ENCODE measurements around the gene ZSCAN5C. TPM values are rescaled to one million over a fixed set of nuclear protein-coding genes. Genes with fewer than 3 reads are reported as not detected.
"Not testable (repeated sequence)": the region's sequence is repeated elsewhere in the genome, so short reads cannot be mapped to it uniquely, and the experiment has no call there.

Gene ZSCAN5C
- total and polyA plus RNA-seq, 2 experiments from 2014 or later: not detected

GRCh38 chr19:56223481-56223880 is 21.4 kb downstream of the ZSCAN5C start:
- no peaks in the 10 kb centered on the region for H3K27me3 ChIP-seq
- no peaks in the 10 kb centered on the region for H3K4me1 ChIP-seq (ENCODE audit: low read depth)
- TF ChIP-seq, protein P1, sequence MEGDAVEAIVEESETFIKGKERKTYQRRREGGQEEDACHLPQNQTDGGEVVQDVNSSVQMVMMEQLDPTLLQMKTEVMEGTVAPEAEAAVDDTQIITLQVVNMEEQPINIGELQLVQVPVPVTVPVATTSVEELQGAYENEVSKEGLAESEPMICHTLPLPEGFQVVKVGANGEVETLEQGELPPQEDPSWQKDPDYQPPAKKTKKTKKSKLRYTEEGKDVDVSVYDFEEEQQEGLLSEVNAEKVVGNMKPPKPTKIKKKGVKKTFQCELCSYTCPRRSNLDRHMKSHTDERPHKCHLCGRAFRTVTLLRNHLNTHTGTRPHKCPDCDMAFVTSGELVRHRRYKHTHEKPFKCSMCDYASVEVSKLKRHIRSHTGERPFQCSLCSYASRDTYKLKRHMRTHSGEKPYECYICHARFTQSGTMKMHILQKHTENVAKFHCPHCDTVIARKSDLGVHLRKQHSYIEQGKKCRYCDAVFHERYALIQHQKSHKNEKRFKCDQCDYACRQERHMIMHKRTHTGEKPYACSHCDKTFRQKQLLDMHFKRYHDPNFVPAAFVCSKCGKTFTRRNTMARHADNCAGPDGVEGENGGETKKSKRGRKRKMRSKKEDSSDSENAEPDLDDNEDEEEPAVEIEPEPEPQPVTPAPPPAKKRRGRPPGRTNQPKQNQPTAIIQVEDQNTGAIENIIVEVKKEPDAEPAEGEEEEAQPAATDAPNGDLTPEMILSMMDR (IDR thresholded peaks at IDR 0.05; ENCODE audit: low read depth, low read length): no peak
- no peaks in the 10 kb centered on the region for H3K9me3 ChIP-seq (ENCODE audit: low read depth)
- no peaks in the 10 kb centered on the region for H3K36me3 ChIP-seq
- H3K4me3 ChIP-seq: no peak overlapping the region
- H3K27ac ChIP-seq: no peak overlapping the region
- DNase-seq (ENCODE audit: low read depth in 1 of 2, low spot score in 1 of 2): no peak

- no peaks in the 10 kb centered on the region for H3K36me3 ChIP-seq
- no peak overlapping the region for H3K27ac ChIP-seq
- no peaks in the 10 kb centered on the region for H3K9me3 ChIP-seq (ENCODE audit: low read depth)
- no peak overlapping the region for H3K4me3 ChIP-seq
- H3K4me1 ChIP-seq (ENCODE audit: low read depth): no peaks in the 10 kb centered on the region
- DNase-seq (ENCODE audit: low read depth in 1 of 2, low spot score in 1 of 2): no peak
- no peaks in the 10 kb centered on the region for H3K27me3 ChIP-seq
- TF ChIP-seq, protein P1 (IDR thresholded peaks at IDR 0.05; ENCODE audit: low read depth, low read length): no peak
Measured at GRCh38 chr19:56245121-56245740, 43.2 kb downstream of the ZSCAN5C start.

DNA sequence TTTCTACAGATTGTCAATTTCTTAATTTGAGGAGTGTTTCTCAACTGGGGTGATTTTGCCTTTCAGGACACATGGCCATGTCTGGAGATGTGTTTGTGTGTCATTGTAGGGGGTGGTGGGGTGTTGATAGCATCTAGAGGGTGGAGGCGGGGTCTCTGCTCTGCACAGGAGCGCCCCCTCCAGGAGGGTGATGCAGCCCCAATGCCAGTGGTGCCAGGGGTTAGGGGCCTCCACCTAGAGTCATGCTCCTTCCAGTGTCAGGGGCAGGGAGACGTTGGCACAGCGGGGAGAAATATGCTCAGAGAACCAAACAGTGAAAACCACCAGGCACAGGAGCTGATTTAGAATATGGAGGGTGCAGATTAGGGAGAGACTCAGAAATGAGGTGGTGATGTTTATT is 43.7 kb downstream of the ZSCAN5C start:
- not testable (repeated sequence) for H3K36me3 ChIP-seq; H3K27ac ChIP-seq; DNase-seq (ENCODE audit: low read depth in 1 of 2, low spot score in 1 of 2); H3K27me3 ChIP-seq; H3K4me1 ChIP-seq (ENCODE audit: low read depth); H3K4me3 ChIP-seq; H3K9me3 ChIP-seq (ENCODE audit: low read depth)

DNA sequence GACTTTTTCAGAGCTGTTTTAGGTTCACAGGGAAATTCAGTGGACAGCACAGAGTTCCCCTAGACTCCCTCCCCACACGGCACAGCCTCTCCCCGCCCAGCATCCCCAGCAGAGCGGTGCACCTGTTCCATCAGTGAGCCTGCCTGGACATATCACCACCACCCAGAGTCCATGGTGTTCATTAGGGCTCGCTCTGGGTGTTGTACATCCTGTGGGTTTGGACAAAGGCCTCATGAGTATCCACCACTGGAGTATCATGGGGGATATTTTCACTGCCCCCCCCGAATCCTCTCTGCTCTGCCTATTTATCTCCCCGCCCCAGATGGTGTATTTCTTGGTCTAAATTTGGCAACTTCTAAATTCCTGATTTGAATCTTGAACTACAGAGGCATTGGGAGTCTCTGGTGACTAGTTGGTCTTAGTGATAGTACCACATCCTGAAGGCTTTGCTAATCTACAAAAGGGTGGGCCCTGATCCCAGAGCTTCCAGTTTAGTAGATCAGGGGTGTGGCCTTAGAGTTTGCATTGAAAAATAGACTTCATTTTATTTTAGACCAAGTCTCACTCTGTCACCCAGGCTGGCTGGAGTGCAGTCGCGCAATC is 46.8 kb downstream of the ZSCAN5C start:
- not testable (repeated sequence) for DNase-seq (ENCODE audit: low read depth in 1 of 2, low spot score in 1 of 2); H3K36me3 ChIP-seq; H3K9me3 ChIP-seq (ENCODE audit: low read depth); H3K27ac ChIP-seq; H3K4me3 ChIP-seq; H3K4me1 ChIP-seq (ENCODE audit: low read depth); H3K27me3 ChIP-seq

DNA sequence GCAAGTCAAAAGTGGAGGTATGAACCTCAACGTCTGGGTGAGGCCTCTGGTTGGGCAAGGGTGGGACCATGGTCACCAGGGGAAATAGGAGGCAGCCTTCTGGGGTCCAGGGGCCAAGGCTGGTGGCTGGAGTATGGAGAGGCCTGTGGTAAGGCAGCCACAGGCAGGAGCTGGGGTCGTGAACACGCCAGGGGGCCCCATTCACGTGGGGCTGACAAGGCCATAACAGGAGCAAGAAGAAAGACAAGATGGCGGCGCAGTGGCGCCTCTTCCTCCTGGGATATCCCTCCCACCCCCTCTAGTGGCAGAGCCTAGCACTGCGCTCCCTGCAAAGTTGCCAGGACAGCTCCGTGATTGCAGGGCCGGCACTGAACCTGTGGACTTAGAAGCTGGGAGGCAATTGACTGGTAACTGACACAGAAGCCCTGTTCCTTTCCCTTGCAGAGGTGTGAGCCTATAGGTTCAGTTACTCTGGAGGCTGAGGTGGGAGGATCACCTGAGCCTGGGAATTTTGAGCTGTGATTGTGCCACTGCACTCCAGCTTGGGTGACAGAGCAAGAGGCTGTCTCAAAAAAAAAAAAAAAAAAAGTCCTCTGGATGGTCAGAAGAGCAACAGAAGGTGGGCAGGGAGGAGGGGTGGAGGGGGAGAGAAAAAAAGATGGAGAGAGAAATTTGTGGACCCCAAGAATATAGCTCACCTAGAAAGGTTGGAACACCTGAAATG is 50.8 kb downstream of the ZSCAN5C start:
- Histone ChIP-seq H3K4me1 (ENCODE audit: low read depth) (no peaks in the 10 kb centered on the region), H3K36me3 (no peaks in the 10 kb centered on the region), H3K27ac (no peak overlapping the region), H3K9me3 (ENCODE audit: low read depth) (no peaks in the 10 kb centered on the region), H3K4me3 (no peak overlapping the region), H3K27me3 (no peaks in the 10 kb centered on the region)
- peak; percentile 70 to 89 for DNase-seq (ENCODE audit: low read depth in 1 of 2, low spot score in 1 of 2)
- TF ChIP-seq, protein P1 (IDR thresholded peaks at IDR 0.05; ENCODE audit: low read depth, low read length): peak; percentile 99

DNA sequence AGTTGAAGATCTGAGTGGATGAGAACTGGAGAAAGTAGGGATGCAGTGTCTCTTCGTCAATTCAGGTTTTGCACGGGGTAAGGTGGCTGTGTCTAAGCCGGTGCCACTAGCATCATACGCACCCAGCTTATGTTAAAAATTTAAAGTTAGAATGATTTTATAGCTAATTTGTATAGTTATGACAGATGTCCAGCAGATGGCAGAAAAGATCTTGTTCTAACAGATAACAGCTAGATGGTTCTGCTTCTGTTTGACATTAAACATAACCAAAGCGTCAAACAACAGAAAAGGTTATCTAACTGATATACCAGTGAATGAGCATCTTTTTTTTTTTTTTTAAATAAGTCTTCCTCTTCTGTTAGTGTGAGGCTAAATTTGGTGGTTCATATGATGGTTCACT is 51.7 kb downstream of the ZSCAN5C start:
- Histone ChIP-seq H3K36me3 (no peaks in the 10 kb centered on the region), H3K9me3 (ENCODE audit: low read depth) (no peaks in the 10 kb centered on the region), H3K4me3 (no peak overlapping the region), H3K4me1 (ENCODE audit: low read depth) (no peaks in the 10 kb centered on the region), H3K27ac (no peak overlapping the region), H3K27me3 (no peaks in the 10 kb centered on the region)
- TF ChIP-seq, protein P1 (IDR thresholded peaks at IDR 0.05; ENCODE audit: low read depth, low read length): peak; percentile 42
- peak; percentile 26 to 75 for DNase-seq (ENCODE audit: low read depth in 1 of 2, low spot score in 1 of 2)
